ENCODE results near the gene ALKBH4. TPM values are rescaled to one million over a fixed set of nuclear protein-coding genes. Genes with fewer than 3 reads are reported as not detected.

Gene ALKBH4, protein sequence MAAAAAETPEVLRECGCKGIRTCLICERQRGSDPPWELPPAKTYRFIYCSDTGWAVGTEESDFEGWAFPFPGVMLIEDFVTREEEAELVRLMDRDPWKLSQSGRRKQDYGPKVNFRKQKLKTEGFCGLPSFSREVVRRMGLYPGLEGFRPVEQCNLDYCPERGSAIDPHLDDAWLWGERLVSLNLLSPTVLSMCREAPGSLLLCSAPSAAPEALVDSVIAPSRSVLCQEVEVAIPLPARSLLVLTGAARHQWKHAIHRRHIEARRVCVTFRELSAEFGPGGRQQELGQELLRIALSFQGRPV
- total RNA-seq: 22.2 and 27.6 TPM in 2 replicates

GRCh38 chr7:102464577-102465280 lies at the start of gene ALKBH4, which contains the start of gene LRWD1:
Gene ALKBH4, minus strand, starts transcription at chr7:102464863. Its CDS starts 27 bp downstream, at chr7:102464836.
Gene LRWD1, plus strand, starts transcription at chr7:102464984. Its CDS starts 97 bp downstream, at chr7:102465081.

DNA sequence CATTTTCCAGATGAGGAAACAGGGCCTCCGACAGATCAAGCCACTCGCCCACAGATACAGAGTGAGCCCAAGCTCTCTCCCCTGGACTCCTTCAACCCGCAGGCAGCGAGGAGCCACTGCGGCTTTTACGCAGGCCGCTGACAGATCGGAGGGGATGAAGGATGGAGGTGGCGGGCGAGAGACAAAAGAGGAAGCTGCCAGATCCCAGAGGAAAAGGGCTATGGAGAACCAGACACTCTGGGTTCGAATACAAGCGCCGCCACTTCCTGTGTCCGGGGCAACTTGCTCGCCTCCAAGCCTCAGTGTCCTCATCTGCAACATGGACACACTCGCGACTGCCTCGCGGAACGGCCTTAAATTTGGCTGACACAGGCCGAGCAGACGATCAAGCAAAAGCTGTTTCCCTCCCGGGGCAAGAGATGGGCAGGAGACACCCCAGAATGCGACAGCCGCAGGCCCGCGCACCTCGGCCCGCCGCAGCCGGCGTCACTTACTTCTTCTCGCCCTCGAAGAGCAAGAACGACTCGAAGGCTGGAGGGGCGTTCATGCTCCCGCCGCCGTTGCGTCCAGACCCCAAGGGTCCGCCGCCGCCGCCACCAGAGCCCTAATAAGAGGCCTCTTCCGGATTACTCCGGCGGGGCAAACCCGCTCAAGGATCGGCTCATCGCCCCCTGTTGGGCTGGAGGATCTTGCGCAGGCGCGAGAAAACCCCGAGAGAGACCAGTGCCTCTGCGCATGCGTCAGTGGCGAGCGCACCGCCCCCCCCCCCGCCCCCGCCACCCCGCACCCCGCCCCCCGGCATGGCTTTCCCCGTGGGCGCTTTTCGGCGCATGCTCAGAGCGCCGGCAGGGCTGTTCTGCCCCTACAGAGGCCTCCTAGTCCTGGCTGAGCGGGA lies 13.9 kb upstream of the ALKBH4 start, which contains the start of gene POLR2J:
TSS of gene POLR2J (minus strand) at position 609 of the 895 bp plus-strand sequence. CDS start at position 547, 62 bp downstream.

GRCh38 chr7:102433219-102434038 lies 31.2 kb downstream of the ALKBH4 start, which contains the start of gene ORAI2:
Gene ORAI2, plus strand, starts transcription at chr7:102433575. Its CDS starts 5,382 bp downstream, at chr7:102438957.

Other genes starting within 250 kb of the ALKBH4 start
- gene SH2B2, start 178.0 kb downstream of the ALKBH4 start, total RNA-seq: 3.6 and 4.1 TPM in 2 replicates
- gene SPDYE6, start 108.4 kb downstream of the ALKBH4 start, total RNA-seq: not detected in 2 replicates
- 9.1 and 16.4 TPM in 2 replicates for gene PRKRIP1, start 68.5 kb downstream of the ALKBH4 start, total RNA-seq
- gene ORAI2, start 31.3 kb downstream of the ALKBH4 start, total RNA-seq: 60.6 and 61.8 TPM in 2 replicates
- gene LRWD1, start 121 bp upstream of the ALKBH4 start, total RNA-seq: 28.1 and 32.8 TPM in 2 replicates
- gene POLR2J, start 14.1 kb upstream of the ALKBH4 start, total RNA-seq: 50.3 and 62.1 TPM in 2 replicates
- 0.81 and 26.1 TPM in 2 replicates for gene RASA4B, start 52.9 kb upstream of the ALKBH4 start, total RNA-seq
- 0.98 and 10.5 TPM in 2 replicates for gene UPK3BL2, start 78.8 kb upstream of the ALKBH4 start, total RNA-seq
- gene SPDYE2, start 86.4 kb upstream of the ALKBH4 start, total RNA-seq: not detected in 2 replicates
- 6.8 and 51.0 TPM in 2 replicates for gene POLR2J3, start 107.7 kb upstream of the ALKBH4 start, total RNA-seq
- 3.4 and 16.2 TPM in 2 replicates for gene RASA4, start 151.9 kb upstream of the ALKBH4 start, total RNA-seq
- 8.6 and 50.1 TPM in 2 replicates for gene UPK3BL1, start 177.9 kb upstream of the ALKBH4 start, total RNA-seq
- not detected in 2 replicates for gene SPDYE2B, start 185.5 kb upstream of the ALKBH4 start, total RNA-seq
- 0.33 and 2.7 TPM in 2 replicates for gene POLR2J2, start 206.8 kb upstream of the ALKBH4 start, total RNA-seq

Data from mesangial cell (primary cell).